K562 (cell line): ENCODE results near the gene RASSF6. TPM values are rescaled to one million over a fixed set of nuclear protein-coding genes. Genes with fewer than 3 reads are reported as not detected.

ENCODE experiments used
- ATAC-seq: fragments of 200-7000 bp; cut with Tn5 transposase; 3 replicates; pipeline ENCODE4 v1.9.1; 2020; ENCODE audit warnings: moderate library complexity
- BruUV-seq: library from RNA; stranded (reverse); fragments of 400-500 nt; replicated peaks from 2 replicates; lab custom pipeline; 2021; lab: Mats Ljungman, UMichigan
- CTCF ChIA-PET: fragments of 300-600 bp; formaldehyde crosslinking; extraction: SDS; loops from one replicate; lab custom pipeline; 2021; ENCODE audit warnings: low intra/inter-chr PET ratio; lab: Yijun Ruan, JAX
- POLR2A ChIA-PET: fragments of 300-600, 350-650 bp; sonication (Branson Sonifier 250); formaldehyde crosslinking; extraction: SDS; loops from one replicate; lab custom pipeline; 2021; ENCODE audit warnings: antibody characterized with exemption, inconsistent platforms; lab: Yijun Ruan, JAX
- DNase-seq, 4 experiments: peaks; one replicate each; pipeline versions ENCODE4 v3.0.0 to v3.0.0-alpha.2; 2011 to 2018; ENCODE audit warnings: low spot score in 3 of 4, mixed read lengths in 3 of 4; ENCODE audit errors: extremely low read depth in 1 of 4
- FAIRE-seq: peaks from 2 replicates; lab custom pipeline; 2011; peaks lifted over from hg19 to GRCh38; lab: Jason Lieb, UNC
- H2AFZ ChIP-seq: 2 replicates; pipeline ENCODE4 v1.6.0; 2011; ENCODE audit warnings: low read depth, low read length, control low read depth, inconsistent platforms
- H3K27ac ChIP-seq: fragments of 200-600 bp; 3 replicates; pipeline ENCODE4 v1.8.0; 2011; ENCODE audit warnings: low read depth, mild to moderate bottlenecking, control low read depth, inconsistent platforms, low read length, moderate library complexity, mixed read lengths; ENCODE audit errors: extremely low read depth
- H3K27me3 ChIP-seq, 2 experiments: fragments of 300-600 bp in 1 of 2; 2 replicates in 1 of 2; 3 replicates in 1 of 2; pipeline versions ENCODE4 v1.6.0 to v1.8.0; 2011; ENCODE audit warnings: inconsistent platforms in 2 of 2, low read length in 2 of 2, mild to moderate bottlenecking in 1 of 2, mixed read lengths in 1 of 2, moderate library complexity in 1 of 2; ENCODE audit not compliant: control insufficient read depth in 2 of 2, insufficient read depth in 2 of 2
- H3K36me3 ChIP-seq: fragments of 300-600 bp; 3 replicates; pipeline ENCODE4 v1.8.0; 2011; ENCODE audit warnings: mild to moderate bottlenecking, low read length, inconsistent platforms; ENCODE audit not compliant: control insufficient read depth, insufficient read depth
- H3K4me1 ChIP-seq, 2 experiments: fragments of 200-600 bp in 1 of 2; replicated peaks in 1 of 2; 2 replicates in 1 of 2; 3 replicates in 1 of 2; pipeline versions ENCODE4 v1.5.1 to v1.8.0; 2011; ENCODE audit warnings: inconsistent platforms in 2 of 2, low read length in 2 of 2, mild to moderate bottlenecking in 1 of 2, mixed read lengths in 1 of 2, moderate library complexity in 1 of 2; ENCODE audit not compliant: control insufficient read depth in 2 of 2, insufficient read depth in 2 of 2
- H3K4me2 ChIP-seq: 2 replicates; pipeline ENCODE4 v1.6.1; 2011; ENCODE audit warnings: low read length, control low read depth, inconsistent platforms, mixed read lengths; ENCODE audit not compliant: insufficient read depth
- H3K4me3 ChIP-seq: fragments of 200-600 bp; sonication (generic), shearing (Covaris generic); 2 replicates; pipeline ENCODE4 v1.5.1; 2016; ENCODE audit warnings: control low read depth, inconsistent platforms
- H3K79me2 ChIP-seq: fragments of 200-600 bp; 3 replicates; pipeline ENCODE4 v1.8.0; 2011; ENCODE audit warnings: low read length, inconsistent platforms; ENCODE audit not compliant: control insufficient read depth, insufficient read depth
- H3K9ac ChIP-seq, 2 experiments: 2 replicates each; pipeline versions ENCODE4 v1.6.0 to v1.6.1; 2011; ENCODE audit warnings: low read depth in 2 of 2, low read length in 2 of 2, control low read depth in 1 of 2, inconsistent platforms in 1 of 2, mild to moderate bottlenecking in 1 of 2, mixed read lengths in 1 of 2; ENCODE audit not compliant: insufficient read depth in 1 of 2
- H3K9me1 ChIP-seq: one replicate; pipeline ENCODE4 v1.6.0; 2011; ENCODE audit warnings: inconsistent platforms, mild to moderate bottlenecking, low read length, moderate library complexity; ENCODE audit not compliant: control insufficient read depth, insufficient read depth
- H3K9me3 ChIP-seq: replicated peaks from 2 replicates; pipeline ENCODE4 v1.5.1; 2011; ENCODE audit warnings: low read depth, low read length, inconsistent platforms; ENCODE audit not compliant: control insufficient read depth, insufficient read depth
- H4K20me1 ChIP-seq: replicated peaks from 2 replicates; pipeline ENCODE4 v1.6.1; 2011; ENCODE audit warnings: low read length, inconsistent platforms, mixed read lengths; ENCODE audit not compliant: control insufficient read depth, insufficient read depth
- GABPA ChIP-seq: fragments of 200-800 bp; sonication (Bioruptor generic); conservative IDR thresholded peaks from 2 replicates; pipeline ENCODE4 v1.6.1; 2016; ENCODE audit warnings: low read depth, missing genetic modification characterization, missing compliant biosample characterization
- GATAD2A ChIP-seq: fragments of 450-650 bp; IDR thresholded peaks from 2 replicates; pipeline ENCODE4 v1.6.1; 2017
- MTA1 ChIP-seq: fragments of 450-650 bp; IDR thresholded peaks from 2 replicates; pipeline ENCODE4 v1.6.1; 2017; ENCODE audit warnings: borderline replicate concordance
- RCOR1 ChIP-seq, 2 experiments: IDR thresholded peaks; 2 replicates each; pipeline ENCODE4 v1.6.1; 2012; ENCODE audit warnings: low read depth in 2 of 2, low read length in 2 of 2, borderline replicate concordance in 1 of 2, improper control_type of control experiment in 1 of 2
- ZNF274 ChIP-seq: IDR thresholded peaks from 2 replicates; pipeline ENCODE4 v1.6.1; 2011; ENCODE audit warnings: low read depth, mild to moderate bottlenecking, low read length, moderate library complexity, borderline replicate concordance
- ZNF316 ChIP-seq: fragments of 450-650 bp; IDR thresholded peaks from 2 replicates; pipeline ENCODE4 v1.6.1; 2016
- WGBS: fragments of 100-300 bp; shearing (Covaris generic); methylation state at CpG from one replicate; pipeline ENCODE4 v1.1.6; 2016; ENCODE audit warnings: low coverage, mixed read lengths; ENCODE audit not compliant: insufficient coverage; ENCODE audit errors: missing lambda C conversion rate; 5-methylcytosine and 5-hydroxymethylcytosine counted together
- in situ Hi-C: fragments of 300-500 bp; cut with MboI; formaldehyde crosslinking; loops from 4 replicates; pipeline ENCODE4 v1.15.0; 2018; ENCODE audit warnings: inconsistent platforms, mixed read lengths
- intact Hi-C: fragments of 100-400 bp; cut with micrococcal nuclease; formaldehyde crosslinking; loops from 2 replicates; pipeline ENCODE4 v1.14.2; 2022
- polyA plus RNA-seq, 8 experiments: library from polyadenylated mRNA; depleted of rRNA in 4 of 8; stranded (reverse) in 5 of 8; unstranded in 3 of 8; fragments of >200 nt; fragmentation: Nextera tagmentation in 2 of 8; fragmentation: Illumina TruSeq in 1 of 8; extraction: Ambion mirVana in 2 of 8; extraction: Trizol in 1 of 8; gene quantifications; 2 replicates each; pipeline versions ENCODE4 v1.2.1 to v1.2.3, GENCODE V29; 2011 to 2014; ENCODE audit warnings: inconsistent platforms in 1 of 8, missing spikeins in 1 of 8
- total RNA-seq, 7 experiments: library from RNA; depleted of rRNA in 6 of 7; stranded (reverse); fragments of >200 nt in 6 of 7; fragmentation: Illumina TruSeq in 2 of 7; extraction: Trizol in 2 of 7; gene quantifications; 2 replicates each; pipeline versions ENCODE4 v1.2.1 to v1.2.3, GENCODE V29; 2011 to 2021; ENCODE audit warnings: low replicate concordance in 1 of 7
- TF ChIP-seq, protein P1 (sequence below), 3 experiments: IDR thresholded peaks in 2 of 3; conservative IDR thresholded peaks in 1 of 3; 2 replicates each; pipeline ENCODE4 v1.5.1; 2011 to 2012; ENCODE audit warnings: low read length in 3 of 3, mild to moderate bottlenecking in 3 of 3, control low read depth in 2 of 3, improper control_type of control experiment in 1 of 3, inconsistent platforms in 1 of 3, low read depth in 1 of 3, mixed read lengths in 1 of 3, moderate library complexity in 1 of 3; ENCODE audit not compliant: insufficient read depth in 2 of 3

The RASSF6 gene
- total and polyA plus RNA-seq, 9 of the 15 experiments (the other 6 are each of a cell fraction or from before 2014, with no cell fraction given) = under 0.01 to 0.25 (median 0.06) TPM; not detected in 1

DNA sequence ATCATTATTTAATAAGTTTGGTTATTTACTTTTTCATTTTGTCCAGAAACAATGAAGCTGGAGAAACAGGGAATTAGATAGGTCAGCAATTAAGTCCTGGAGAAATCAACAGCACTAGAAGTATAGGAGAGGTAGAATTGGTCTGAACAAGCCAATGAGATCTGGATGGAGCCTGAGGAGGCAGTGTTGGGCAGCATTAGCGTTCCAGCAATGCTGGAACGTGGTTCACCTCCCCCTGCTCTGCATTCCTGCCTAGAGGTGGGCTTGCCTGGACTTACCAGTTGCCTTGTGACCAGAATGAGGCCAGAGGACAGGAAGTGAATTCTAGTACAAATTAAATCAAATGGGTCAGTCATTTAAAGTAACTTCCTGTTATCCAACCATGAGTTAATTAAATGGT is 4.6 kb downstream of the RASSF6 start:
- no peaks in the 10 kb centered on the region for H4K20me1 ChIP-seq
- ATAC-seq = peak; percentile 50; the same call in 2 of the 3 replicates
- no peaks in the 10 kb centered on the region for H3K9me1 ChIP-seq
- no peak for TF ChIP-seq ZNF274
- peak; percentile 51 for TF ChIP-seq ZNF316
- TF ChIP-seq, protein P1, sequence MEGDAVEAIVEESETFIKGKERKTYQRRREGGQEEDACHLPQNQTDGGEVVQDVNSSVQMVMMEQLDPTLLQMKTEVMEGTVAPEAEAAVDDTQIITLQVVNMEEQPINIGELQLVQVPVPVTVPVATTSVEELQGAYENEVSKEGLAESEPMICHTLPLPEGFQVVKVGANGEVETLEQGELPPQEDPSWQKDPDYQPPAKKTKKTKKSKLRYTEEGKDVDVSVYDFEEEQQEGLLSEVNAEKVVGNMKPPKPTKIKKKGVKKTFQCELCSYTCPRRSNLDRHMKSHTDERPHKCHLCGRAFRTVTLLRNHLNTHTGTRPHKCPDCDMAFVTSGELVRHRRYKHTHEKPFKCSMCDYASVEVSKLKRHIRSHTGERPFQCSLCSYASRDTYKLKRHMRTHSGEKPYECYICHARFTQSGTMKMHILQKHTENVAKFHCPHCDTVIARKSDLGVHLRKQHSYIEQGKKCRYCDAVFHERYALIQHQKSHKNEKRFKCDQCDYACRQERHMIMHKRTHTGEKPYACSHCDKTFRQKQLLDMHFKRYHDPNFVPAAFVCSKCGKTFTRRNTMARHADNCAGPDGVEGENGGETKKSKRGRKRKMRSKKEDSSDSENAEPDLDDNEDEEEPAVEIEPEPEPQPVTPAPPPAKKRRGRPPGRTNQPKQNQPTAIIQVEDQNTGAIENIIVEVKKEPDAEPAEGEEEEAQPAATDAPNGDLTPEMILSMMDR (IDR thresholded peaks at IDR 0.05 in 2 of 3, conservative IDR thresholded peaks at IDR 0.05 in 1 of 3; ENCODE audit: insufficient read depth in 2 of 3, low read depth in 1 of 3, low read length in 3 of 3) = 0 out of 6 replicates have a peak, but pooled peaks of 1 of the 3 experiments have one; percentile 6
- TF ChIP-seq GABPA (tag) = no peak
- TF ChIP-seq GATAD2A = no peak
- TF ChIP-seq MTA1 = no peak
- no peak for TF ChIP-seq RCOR1 (IDR thresholded peaks at IDR 0.05; ENCODE audit: borderline replicate concordance in 1 of 2, low read depth in 2 of 2, low read length in 2 of 2)
- FAIRE-seq = peak; percentile 32
- no peaks in the 10 kb centered on the region for H3K79me2 ChIP-seq
- no peak overlapping the region for H3K4me2 ChIP-seq
- peaks cover 0 to under 1% of the 10 kb centered on the region in 2 experiments; a peak in 1 of 5 replicates for H3K27me3 ChIP-seq
- no TSS peak for BruUV-seq
- in situ Hi-C loops (no loop called here), intact Hi-C loops (no loop called here)
- H3K27ac ChIP-seq = no peak overlapping the region
- 0% methylated on average over 2 of the region's 2 CpGs for WGBS
- peaks cover under 1 to 5% of the 10 kb centered on the region in 2 experiments; a peak in 2 of 5 replicates for H3K4me1 ChIP-seq
- no peak overlapping the region for H3K4me3 ChIP-seq
- no peak overlapping the region for H2AFZ ChIP-seq
- ChIA-PET CTCF (no interaction called here), POLR2A (no interaction called here)
- no peak for DNase-seq
- H3K9ac ChIP-seq = no peak overlapping the region
- no peaks in the 10 kb centered on the region for H3K9me3 ChIP-seq
- no peaks in the 10 kb centered on the region for H3K36me3 ChIP-seq
